AG08396 (cell line): Measurements from ENCODE around the gene ALKBH3.

Source experiments
- DNase-seq: peaks from one replicate; pipeline ENCODE4 v3.0.0; 2012; ENCODE audit warnings: low spot score, mixed read lengths

The ALKBH3 gene

GRCh38 chr11:43962383-43963278 is 82.0 kb downstream of the ALKBH3 start:
- no peak for DNase-seq

DNA sequence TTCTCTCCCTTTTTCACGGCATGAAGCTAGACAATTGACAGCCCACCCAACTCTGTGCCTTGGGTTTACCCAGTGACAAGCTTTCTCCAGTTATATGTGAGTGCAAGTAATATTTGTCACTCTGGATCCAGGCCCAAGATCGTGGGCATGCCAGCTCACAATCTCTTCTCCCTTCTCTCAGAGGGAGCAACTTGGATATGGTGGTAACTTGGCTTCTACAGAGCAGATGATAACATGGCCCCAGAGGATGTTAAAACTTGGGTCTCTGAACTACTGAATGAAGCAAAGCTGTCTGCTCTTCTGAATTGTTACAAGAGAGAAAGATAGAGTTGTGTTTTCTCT is 82.6 kb downstream of the ALKBH3 start:
- no peak for DNase-seq

DNA sequence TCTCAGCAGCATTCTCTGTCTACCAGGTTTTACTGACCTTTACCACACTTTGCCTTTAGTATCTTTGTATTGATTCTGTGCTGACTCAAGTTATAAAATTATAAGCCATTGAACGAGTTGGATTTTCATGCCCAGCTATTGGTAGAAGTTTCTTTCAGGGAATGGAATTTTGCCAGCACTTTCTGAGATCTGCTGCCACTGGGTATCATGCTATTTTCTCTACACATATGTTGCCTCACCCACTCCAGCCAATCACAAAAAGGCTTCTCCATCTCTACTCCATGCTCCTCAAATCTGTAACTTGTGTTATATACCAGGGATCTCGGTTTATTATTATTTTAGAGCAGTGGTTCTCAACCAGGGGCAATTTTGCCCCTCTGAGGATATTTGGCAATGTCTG is 87.0 kb downstream of the ALKBH3 start:
- no peak for DNase-seq

DNA sequence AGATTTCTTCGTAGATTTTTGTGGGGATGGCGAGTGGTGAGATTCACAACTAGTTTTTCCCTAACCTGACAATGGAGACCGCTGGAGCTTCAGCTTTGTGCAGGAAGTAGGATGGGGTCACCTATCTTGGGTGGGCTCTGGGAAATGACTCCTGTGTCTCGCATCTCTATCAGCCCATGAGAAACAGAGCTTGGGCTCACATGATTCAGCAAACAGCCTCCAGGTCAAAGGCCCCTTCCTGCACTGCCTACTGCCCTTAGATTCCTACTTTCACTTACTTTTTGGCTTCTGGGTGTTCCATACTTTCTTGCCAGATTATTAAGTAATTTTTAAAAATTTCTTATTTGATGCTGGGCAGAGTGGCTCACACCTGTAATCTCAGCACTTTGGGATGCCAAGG is 88.1 kb downstream of the ALKBH3 start:
- DNase-seq: no peak

DNA sequence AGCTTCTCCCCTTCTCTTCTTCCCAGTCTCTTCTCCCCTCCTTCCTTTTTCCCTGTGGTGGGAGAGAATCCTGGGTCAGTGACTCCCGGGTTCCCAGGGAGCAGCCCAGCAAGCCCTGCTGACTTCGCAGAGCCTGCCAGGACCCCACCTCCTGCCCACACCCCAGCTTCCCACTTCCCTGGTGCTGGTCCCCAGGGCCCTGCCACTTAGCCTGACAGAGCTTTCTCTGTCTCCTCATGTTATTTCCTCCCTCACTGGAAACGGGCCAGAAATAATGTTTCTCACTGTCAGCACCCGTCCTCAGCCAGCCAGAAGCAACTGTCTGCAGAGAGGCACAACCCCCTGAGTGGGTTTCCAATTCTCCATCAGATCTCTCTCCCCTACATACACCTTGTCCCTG is 88.9 kb downstream of the ALKBH3 start:
- no peak for DNase-seq
